ENCODE data around the gene C1orf174.

DNA sequence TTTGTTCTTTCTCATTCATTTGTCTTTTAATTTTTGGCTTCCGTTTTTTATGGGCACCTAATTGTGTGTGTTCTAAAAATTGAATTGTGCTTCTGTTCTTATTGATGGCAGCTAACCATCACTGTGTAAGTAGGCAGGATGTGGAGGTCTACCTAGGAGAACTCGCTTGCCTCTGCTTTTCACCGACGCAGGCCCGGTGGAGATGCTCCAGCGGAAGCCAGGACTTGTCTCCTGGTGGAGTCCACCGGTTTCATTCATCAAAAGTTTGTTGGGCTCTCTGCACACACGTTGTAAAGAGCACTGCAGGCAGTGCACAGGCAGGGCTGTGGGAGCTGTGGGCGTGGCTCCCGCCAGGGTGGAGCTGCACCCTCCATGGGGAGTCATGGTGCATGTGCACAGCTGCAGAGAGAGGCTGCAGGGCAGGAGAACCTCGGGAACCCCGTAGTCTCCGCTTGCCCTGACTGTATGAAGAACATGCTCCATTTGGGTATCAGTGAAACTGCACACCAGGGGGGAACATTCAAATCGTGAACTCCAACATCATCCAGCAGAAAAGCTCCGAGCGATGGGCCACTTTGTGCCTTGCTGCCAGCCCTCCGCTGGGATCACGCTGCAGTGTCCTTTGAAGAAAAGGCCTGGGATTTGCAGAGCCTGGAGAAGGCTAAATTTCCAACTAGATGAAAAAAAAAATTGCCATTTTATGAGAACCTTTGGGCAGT is 6.0 kb upstream of the C1orf174 start:
- TF ChIP-seq YY1 (IDR thresholded peaks at IDR 0.05; ENCODE audit: low read depth) (no peak), EP300 (IDR thresholded peaks at IDR 0.05; ENCODE audit: borderline replicate concordance) (no peak), TEAD4 (IDR thresholded peaks at IDR 0.05) (no peak), RAD21 (IDR thresholded peaks at IDR 0.05; ENCODE audit: low read depth) (no peak), CEBPB (IDR thresholded peaks at IDR 0.05) (no peak)
- TF ChIP-seq, protein P1, sequence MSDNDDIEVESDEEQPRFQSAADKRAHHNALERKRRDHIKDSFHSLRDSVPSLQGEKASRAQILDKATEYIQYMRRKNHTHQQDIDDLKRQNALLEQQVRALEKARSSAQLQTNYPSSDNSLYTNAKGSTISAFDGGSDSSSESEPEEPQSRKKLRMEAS (IDR thresholded peaks at IDR 0.05): no peak
- TF ChIP-seq, protein P2, sequence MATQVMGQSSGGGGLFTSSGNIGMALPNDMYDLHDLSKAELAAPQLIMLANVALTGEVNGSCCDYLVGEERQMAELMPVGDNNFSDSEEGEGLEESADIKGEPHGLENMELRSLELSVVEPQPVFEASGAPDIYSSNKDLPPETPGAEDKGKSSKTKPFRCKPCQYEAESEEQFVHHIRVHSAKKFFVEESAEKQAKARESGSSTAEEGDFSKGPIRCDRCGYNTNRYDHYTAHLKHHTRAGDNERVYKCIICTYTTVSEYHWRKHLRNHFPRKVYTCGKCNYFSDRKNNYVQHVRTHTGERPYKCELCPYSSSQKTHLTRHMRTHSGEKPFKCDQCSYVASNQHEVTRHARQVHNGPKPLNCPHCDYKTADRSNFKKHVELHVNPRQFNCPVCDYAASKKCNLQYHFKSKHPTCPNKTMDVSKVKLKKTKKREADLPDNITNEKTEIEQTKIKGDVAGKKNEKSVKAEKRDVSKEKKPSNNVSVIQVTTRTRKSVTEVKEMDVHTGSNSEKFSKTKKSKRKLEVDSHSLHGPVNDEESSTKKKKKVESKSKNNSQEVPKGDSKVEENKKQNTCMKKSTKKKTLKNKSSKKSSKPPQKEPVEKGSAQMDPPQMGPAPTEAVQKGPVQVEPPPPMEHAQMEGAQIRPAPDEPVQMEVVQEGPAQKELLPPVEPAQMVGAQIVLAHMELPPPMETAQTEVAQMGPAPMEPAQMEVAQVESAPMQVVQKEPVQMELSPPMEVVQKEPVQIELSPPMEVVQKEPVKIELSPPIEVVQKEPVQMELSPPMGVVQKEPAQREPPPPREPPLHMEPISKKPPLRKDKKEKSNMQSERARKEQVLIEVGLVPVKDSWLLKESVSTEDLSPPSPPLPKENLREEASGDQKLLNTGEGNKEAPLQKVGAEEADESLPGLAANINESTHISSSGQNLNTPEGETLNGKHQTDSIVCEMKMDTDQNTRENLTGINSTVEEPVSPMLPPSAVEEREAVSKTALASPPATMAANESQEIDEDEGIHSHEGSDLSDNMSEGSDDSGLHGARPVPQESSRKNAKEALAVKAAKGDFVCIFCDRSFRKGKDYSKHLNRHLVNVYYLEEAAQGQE (IDR thresholded peaks at IDR 0.05; ENCODE audit: low read depth): no peak
- TF ChIP-seq, protein P3, sequence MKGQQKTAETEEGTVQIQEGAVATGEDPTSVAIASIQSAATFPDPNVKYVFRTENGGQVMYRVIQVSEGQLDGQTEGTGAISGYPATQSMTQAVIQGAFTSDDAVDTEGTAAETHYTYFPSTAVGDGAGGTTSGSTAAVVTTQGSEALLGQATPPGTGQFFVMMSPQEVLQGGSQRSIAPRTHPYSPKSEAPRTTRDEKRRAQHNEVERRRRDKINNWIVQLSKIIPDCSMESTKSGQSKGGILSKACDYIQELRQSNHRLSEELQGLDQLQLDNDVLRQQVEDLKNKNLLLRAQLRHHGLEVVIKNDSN (IDR thresholded peaks at IDR 0.05): no peak
